Activated T-helper 1 cell treated with anti-CD3 and anti-CD28 coated beads, Interleukin-12 subunit alpha, Interleukin-12 subunit beta, Interleukin-2, Interleukin-4 antibody, amounts not matched to agents 30 ng/mL and 10 ng/mL and 1 ng/mL, durations not matched to agents 14 hours and 24 hours and 36 hours (primary cell): ENCODE measurements around the gene CADPS. TPM values are rescaled to one million over a fixed set of nuclear protein-coding genes. Genes with fewer than 3 reads are reported as not detected.

Experiments used
- DNase-seq: peaks from one replicate; pipeline ENCODE4 v3.0.0; 2021; ENCODE audit warnings: low spot score
- H3K27ac Mint-ChIP-seq: one replicate; pipeline ENCODE4 v1.8.0; 2021; ENCODE audit warnings: mild to moderate bottlenecking, mixed read lengths
- H3K27me3 Mint-ChIP-seq: one replicate; pipeline ENCODE4 v1.8.0; 2022; ENCODE audit warnings: mild to moderate bottlenecking, moderate library complexity, mixed read lengths; ENCODE audit not compliant: insufficient read depth
- H3K36me3 Mint-ChIP-seq: one replicate; pipeline ENCODE4 v1.8.0; 2021; ENCODE audit warnings: low read depth, mixed read lengths
- H3K4me1 Mint-ChIP-seq: one replicate; pipeline ENCODE4 v1.8.0; 2021; ENCODE audit warnings: low read depth, mixed read lengths
- H3K4me3 Mint-ChIP-seq: one replicate; pipeline ENCODE4 v1.8.0; 2021; ENCODE audit warnings: mild to moderate bottlenecking, moderate library complexity, mixed read lengths
- H3K9me3 Mint-ChIP-seq: one replicate; pipeline ENCODE4 v1.8.0; 2021; ENCODE audit warnings: mixed read lengths
- intact Hi-C: fragments of 100-400 bp; cut with micrococcal nuclease; formaldehyde crosslinking; loops from one replicate; pipeline ENCODE4 v1.15.1; 2024
- total RNA-seq: library from RNA; stranded (reverse); gene quantifications from 2 replicates; pipeline ENCODE4 v1.2.3, GENCODE V29; 2022

Gene CADPS
- total RNA-seq, 1 donor from 2014 or later: not detected

- Mint-ChIP-seq H3K27me3 (no peaks in the 10 kb centered on the region), H3K4me3 (no peak overlapping the region), H3K27ac (no peak overlapping the region), H3K4me1 (no peaks in the 10 kb centered on the region), H3K9me3 (no peaks in the 10 kb centered on the region), H3K36me3 (no peaks in the 10 kb centered on the region)
- DNase-seq: no peak
- intact Hi-C loops: no loop called here
These were observed 353.6 kb downstream of the CADPS start for GRCh38 chr3:62521464-62522105.

DNA sequence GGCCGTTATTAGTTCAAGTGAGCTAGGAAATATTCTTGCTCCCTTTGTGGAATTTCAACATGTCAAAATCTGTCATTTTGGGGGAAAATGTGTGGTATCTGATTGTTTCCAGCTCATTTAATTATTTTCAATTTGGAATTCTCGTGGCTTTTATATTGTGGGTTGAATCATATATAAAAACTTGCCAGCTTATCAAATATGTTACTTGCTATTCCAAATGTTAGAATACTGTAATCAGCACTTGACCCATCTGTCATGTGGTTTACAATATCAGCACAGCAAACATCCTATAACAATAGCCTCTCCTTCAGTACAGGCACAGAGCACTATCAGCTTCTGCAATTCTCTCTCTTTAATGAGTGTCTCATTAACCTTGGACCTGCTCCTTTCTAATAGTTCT is 371.7 kb downstream of the CADPS start:
- H3K4me1 Mint-ChIP-seq: no peaks in the 10 kb centered on the region
- no peak for DNase-seq
- no peaks in the 10 kb centered on the region for H3K36me3 Mint-ChIP-seq
- H3K27ac Mint-ChIP-seq: no peak overlapping the region
- intact Hi-C loops: no loop called here
- H3K27me3 Mint-ChIP-seq: no peaks in the 10 kb centered on the region
- no peak overlapping the region for H3K4me3 Mint-ChIP-seq
- H3K9me3 Mint-ChIP-seq: no peaks in the 10 kb centered on the region

DNA sequence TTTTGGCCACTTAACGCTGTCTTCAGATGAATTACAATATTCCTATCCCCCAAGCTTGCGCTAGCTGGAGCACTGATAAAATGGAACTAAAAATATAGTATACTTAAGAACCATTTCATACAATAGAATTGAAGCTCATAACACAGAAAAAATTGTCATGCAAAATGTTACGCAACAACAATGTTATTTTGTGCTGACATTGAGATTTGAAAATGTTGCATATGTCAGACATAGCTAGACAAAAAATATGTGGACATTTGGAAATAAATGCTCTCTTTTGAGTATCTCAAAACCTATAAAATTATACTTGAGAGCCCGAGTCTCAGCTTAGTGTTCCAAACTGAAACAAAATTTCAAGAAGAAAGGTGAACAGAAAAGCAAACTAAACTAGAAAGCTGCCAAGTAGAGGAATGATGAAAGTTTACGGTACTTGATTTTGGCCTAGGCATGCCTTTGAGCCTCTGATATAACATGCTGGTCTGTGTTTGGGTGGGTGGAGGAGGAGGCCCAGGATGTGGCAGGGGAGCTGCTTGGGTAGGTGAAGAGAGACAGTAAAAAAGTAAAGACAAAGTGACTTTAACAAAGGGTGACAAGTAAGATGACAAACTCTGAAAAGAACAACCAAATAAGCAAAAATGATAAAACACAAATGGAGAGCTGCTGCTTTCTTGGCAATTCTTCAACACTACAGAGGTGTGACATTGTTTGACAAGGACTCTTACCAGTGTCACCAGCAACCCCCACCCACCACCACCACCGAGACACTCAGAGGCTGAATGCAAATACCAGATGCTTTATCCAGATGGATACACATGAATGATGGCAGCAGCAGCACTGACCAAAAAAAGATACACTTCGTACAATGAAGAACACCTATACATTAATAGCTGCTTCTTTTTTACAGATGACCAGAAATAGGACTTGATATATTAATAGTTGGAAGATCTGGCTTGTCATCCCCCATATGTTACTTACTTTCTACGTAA is 372.6 kb downstream of the CADPS start:
- Mint-ChIP-seq H3K4me3 (no peak overlapping the region), H3K27ac (no peak overlapping the region), H3K4me1 (no peaks in the 10 kb centered on the region), H3K27me3 (no peaks in the 10 kb centered on the region), H3K9me3 (no peaks in the 10 kb centered on the region), H3K36me3 (no peaks in the 10 kb centered on the region)
- intact Hi-C loops: no loop called here
- no peak for DNase-seq

DNA sequence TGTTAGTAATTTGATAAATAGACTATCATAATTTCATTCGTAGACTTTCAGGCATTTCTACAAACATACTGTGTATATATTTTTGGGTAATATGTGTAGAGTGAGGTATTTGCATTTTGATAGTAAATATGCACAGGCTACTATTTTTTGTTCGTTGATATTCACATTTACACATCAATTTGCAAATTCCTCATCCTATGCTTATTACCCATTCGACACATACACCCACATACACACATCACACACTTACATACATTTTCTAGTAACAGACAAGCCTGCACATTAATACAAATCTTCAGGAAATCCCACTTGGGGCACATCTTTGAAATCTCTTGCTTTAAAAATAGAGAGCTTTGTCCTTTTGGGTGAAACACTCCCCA is 373.9 kb downstream of the CADPS start:
- no peaks in the 10 kb centered on the region for H3K27me3 Mint-ChIP-seq
- intact Hi-C loops: no loop called here

DNA sequence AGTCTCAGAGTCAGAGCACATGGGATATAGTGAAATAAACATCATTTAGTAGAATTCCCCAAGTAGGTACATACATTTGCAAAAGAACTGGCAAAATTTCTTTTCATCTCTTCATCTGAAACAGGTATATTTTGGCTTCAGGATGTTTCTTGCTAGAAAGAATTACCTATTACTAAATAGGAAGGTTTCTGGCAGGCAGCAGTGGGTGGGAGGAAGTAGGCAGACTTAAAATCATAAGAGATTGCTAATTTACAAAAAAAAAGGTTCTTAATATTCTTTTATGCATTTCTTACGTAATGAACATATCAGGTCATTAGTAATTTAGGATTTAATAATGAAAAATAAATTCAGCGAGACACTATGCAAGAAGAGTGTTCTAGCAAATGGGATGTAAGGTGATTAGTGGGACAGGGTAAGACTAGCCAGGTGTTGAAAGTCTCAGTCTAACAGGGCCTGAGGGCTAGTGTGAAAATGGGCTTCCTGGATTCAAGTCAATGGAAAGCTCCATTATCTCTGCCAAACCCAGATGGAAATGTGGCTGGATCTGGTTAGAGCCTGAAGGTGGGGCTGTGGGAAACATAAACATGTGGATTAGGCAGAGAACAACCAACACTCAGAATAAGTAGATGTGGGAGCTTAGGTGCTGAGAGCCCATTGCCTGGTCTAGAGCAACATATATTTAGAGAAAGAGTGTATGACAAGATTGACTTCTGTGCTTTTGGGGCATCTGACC is 374.5 kb downstream of the CADPS start:
- H3K27ac Mint-ChIP-seq: no peak overlapping the region
- H3K27me3 Mint-ChIP-seq: no peaks in the 10 kb centered on the region
- no peaks in the 10 kb centered on the region for H3K36me3 Mint-ChIP-seq
- no peak overlapping the region for H3K4me3 Mint-ChIP-seq
- DNase-seq: no peak
- intact Hi-C loops: no loop called here
- no peaks in the 10 kb centered on the region for H3K4me1 Mint-ChIP-seq
- no peaks in the 10 kb centered on the region for H3K9me3 Mint-ChIP-seq

More for the DNA sequence above, 373.9 kb downstream of the CADPS start:
- no peaks in the 10 kb centered on the region for H3K9me3 Mint-ChIP-seq
- H3K4me3 Mint-ChIP-seq: no peak overlapping the region
- H3K36me3 Mint-ChIP-seq: no peaks in the 10 kb centered on the region
- no peak for DNase-seq
- no peak overlapping the region for H3K27ac Mint-ChIP-seq
- H3K4me1 Mint-ChIP-seq: no peaks in the 10 kb centered on the region

- H3K27ac Mint-ChIP-seq: no peak overlapping the region
- no peaks in the 10 kb centered on the region for H3K4me1 Mint-ChIP-seq
- DNase-seq: no peak
- H3K4me3 Mint-ChIP-seq: no peak overlapping the region
- intact Hi-C loops: no loop called here
- no peaks in the 10 kb centered on the region for H3K27me3 Mint-ChIP-seq
- H3K36me3 Mint-ChIP-seq: no peaks in the 10 kb centered on the region
- H3K9me3 Mint-ChIP-seq: no peaks in the 10 kb centered on the region
These were observed 378.1 kb downstream of the CADPS start for GRCh38 chr3:62497156-62497555.

DNA sequence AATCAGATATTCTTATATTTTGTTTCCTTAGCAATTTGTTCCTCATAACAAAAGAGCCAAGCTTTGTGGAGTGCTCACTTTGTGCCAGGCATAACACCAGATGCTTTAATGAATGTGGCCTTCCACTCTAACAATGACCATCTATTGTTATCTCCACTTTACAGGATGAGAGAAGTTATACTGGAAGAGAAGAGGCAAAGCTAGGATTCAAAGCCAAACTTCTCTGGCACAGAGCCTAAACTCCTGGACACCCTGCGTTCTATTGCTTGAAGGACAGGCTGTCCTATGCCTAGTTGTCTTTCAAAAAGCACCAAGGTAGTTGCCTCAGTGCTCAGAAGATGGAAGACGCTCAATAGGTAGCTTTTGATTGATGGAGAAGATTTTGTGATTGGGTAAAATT is 378.7 kb downstream of the CADPS start:
- intact Hi-C loops: no loop called here
- H3K27me3 Mint-ChIP-seq: no peaks in the 10 kb centered on the region
- H3K4me3 Mint-ChIP-seq: no peak overlapping the region
- H3K4me1 Mint-ChIP-seq: no peaks in the 10 kb centered on the region
- no peak overlapping the region for H3K27ac Mint-ChIP-seq
- H3K9me3 Mint-ChIP-seq: no peaks in the 10 kb centered on the region
- H3K36me3 Mint-ChIP-seq: no peaks in the 10 kb centered on the region
- DNase-seq: no peak

GRCh38 chr3:62493109-62493801 is 382.0 kb downstream of the CADPS start:
- Mint-ChIP-seq H3K4me1 (no peaks in the 10 kb centered on the region), H3K9me3 (no peaks in the 10 kb centered on the region), H3K4me3 (no peak overlapping the region), H3K27me3 (no peaks in the 10 kb centered on the region), H3K27ac (no peak overlapping the region), H3K36me3 (no peaks in the 10 kb centered on the region)
- no peak for DNase-seq
- intact Hi-C loops: no loop called here

DNA sequence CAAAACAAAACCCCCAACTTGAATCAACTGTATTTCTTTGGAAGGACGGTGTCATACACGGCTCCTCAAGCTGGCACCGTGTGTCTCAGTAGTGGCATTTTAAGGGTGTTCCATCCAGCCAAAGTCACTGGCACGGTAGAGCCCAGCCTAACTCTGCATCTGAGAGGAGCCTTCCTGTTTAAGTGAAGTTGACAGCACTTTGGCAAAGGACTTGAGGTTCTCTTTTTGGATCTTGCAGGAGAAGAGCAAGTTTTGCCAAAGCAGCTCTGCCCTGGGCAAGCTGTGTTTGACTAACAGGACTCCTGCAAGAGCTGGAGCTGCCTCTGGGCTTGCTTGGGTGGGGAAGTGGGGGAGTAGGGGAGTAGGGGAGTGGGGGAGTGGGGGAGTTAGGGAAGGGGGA is 392.3 kb downstream of the CADPS start:
- Mint-ChIP-seq H3K36me3 (no peaks in the 10 kb centered on the region), H3K27ac (no peak overlapping the region), H3K4me1 (no peaks in the 10 kb centered on the region), H3K9me3 (no peaks in the 10 kb centered on the region), H3K27me3 (peaks cover 2% of the 10 kb centered on the region), H3K4me3 (no peak overlapping the region)
- intact Hi-C loops: no loop called here
- no peak for DNase-seq

DNA sequence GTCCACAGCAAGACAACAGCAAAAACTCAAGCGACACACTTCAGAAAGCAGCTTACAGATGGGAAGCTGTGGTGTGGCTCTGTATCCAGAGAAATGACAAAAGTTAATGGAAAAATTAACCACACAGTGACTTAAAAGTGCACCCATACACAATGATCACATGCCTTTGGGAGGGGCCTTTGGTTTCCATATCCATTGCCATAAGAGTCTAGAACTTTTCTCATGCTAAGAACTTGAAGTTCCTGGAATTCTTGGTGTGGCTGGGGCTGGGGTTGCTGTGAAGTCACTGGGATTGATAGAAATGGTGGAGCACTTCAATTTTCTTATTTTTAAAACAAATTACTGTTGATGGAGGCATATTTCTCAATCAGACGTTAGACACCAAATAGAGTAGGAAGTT is 393.3 kb downstream of the CADPS start:
- H3K27ac Mint-ChIP-seq: no peak overlapping the region
- H3K36me3 Mint-ChIP-seq: no peaks in the 10 kb centered on the region
- no peaks in the 10 kb centered on the region for H3K4me1 Mint-ChIP-seq
- no peak overlapping the region for H3K4me3 Mint-ChIP-seq
- H3K27me3 Mint-ChIP-seq: peaks cover 2% of the 10 kb centered on the region
- no peaks in the 10 kb centered on the region for H3K9me3 Mint-ChIP-seq
- intact Hi-C loops: no loop called here
- no peak for DNase-seq

DNA sequence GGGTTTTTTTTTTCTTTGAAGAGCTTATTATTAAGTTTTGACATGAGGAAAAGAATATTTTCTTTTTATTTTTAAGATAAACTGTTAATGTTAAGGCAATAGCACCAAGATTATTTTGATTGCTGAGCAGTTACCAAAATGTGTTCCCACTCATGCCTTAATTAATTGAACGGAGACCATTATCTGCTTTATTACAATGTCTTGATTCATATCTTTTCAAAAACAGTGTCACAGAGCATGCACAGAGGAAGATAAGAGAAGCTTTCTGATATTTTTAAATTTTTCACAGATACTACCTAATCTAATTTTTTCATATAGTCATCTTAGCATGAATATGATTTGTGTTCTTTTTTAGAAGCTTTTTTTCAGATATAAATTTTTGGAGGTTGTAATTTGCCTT is 395.2 kb downstream of the CADPS start:
- DNase-seq: no peak
- Mint-ChIP-seq H3K36me3 (no peaks in the 10 kb centered on the region), H3K27ac (no peak overlapping the region), H3K4me1 (no peaks in the 10 kb centered on the region), H3K4me3 (no peak overlapping the region), H3K9me3 (no peaks in the 10 kb centered on the region), H3K27me3 (peaks cover 2% of the 10 kb centered on the region)
- intact Hi-C loops: no loop called here

GRCh38 chr3:62479326-62479725 is 395.9 kb downstream of the CADPS start:
- peaks cover 2% of the 10 kb centered on the region for H3K27me3 Mint-ChIP-seq
- no peaks in the 10 kb centered on the region for H3K4me1 Mint-ChIP-seq
- no peaks in the 10 kb centered on the region for H3K36me3 Mint-ChIP-seq
- H3K4me3 Mint-ChIP-seq: no peak overlapping the region
- no peak overlapping the region for H3K27ac Mint-ChIP-seq
- no peaks in the 10 kb centered on the region for H3K9me3 Mint-ChIP-seq
- intact Hi-C loops: no loop called here
- DNase-seq: no peak
